22Rv1 (cell line): ENCODE data around the gene ITCH.
"Not testable (repeated sequence)": the region's sequence is repeated elsewhere in the genome, so short reads cannot be mapped to it uniquely, and the experiment has no call there.

Source experiments
- CTCF ChIP-seq: fragments of 450-650 bp; IDR thresholded peaks from 2 replicates; pipeline ENCODE4 v1.5.1; 2017; ENCODE audit warnings: mild to moderate bottlenecking
- ZFX ChIP-seq: fragments of 450-650 bp; IDR thresholded peaks from 2 replicates; pipeline ENCODE4 v1.6.1; 2017; ENCODE audit warnings: antibody characterized with exemption, borderline replicate concordance

DNA sequence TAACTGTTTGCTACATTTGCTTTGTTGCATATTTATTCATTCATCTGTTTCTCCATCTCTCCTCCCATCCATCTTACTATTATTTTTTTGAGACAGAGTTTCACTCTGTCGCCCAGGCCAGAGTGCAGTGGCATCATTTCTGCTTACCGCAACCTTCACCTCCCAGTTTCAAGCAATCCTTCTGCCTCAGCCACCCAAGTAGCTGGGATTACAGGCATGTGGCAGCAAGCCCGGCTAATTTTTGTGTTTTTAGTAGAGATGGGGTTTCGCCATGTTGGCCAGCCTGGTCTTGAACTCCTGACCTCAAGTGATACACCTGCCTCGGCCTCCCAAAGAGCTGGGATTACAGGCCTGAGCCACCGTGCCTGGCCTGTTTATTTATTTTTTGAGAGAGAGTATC is 9.6 kb upstream of the ITCH start:
- not testable (repeated sequence) for TF ChIP-seq CTCF, ZFX
